HCT116 (cell line): ENCODE results near the gene SIRPA.

Experiments
- CEBPB ChIP-seq: IDR thresholded peaks from 2 replicates; pipeline ENCODE4 v1.6.1; 2012; ENCODE audit warnings: low read depth
- CTCF ChIP-seq, 3 experiments: fragments of 200-600 bp in 1 of 3; sonication (generic) in 1 of 3; IDR thresholded peaks in 2 of 3; conservative IDR thresholded peaks in 1 of 3; 2 replicates each; pipeline ENCODE4 v1.5.1; 2012 to 2017; ENCODE audit warnings: low read depth in 2 of 3, low read length in 2 of 3, antibody characterized with exemption in 1 of 3, borderline replicate concordance in 1 of 3, control low read depth in 1 of 3, mild to moderate bottlenecking in 1 of 3, mixed read lengths in 1 of 3, mixed run types in 1 of 3, moderate library complexity in 1 of 3; ENCODE audit not compliant: insufficient read depth in 1 of 3
- EZH2 ChIP-seq: fragments of 200-600 bp; sonication (generic); IDR thresholded peaks from 2 replicates; pipeline ENCODE4 v1.6.1; 2017; ENCODE audit warnings: antibody characterized with exemption, mixed run types
- FOSL1 ChIP-seq: IDR thresholded peaks from 2 replicates; pipeline ENCODE4 v1.6.1; 2012; ENCODE audit warnings: low read depth
- POLR2A ChIP-seq: IDR thresholded peaks from 2 replicates; pipeline ENCODE4 v1.7.0; 2011; ENCODE audit warnings: borderline replicate concordance; ENCODE audit not compliant: insufficient read depth, insufficient read length; ENCODE audit errors: extremely low read depth
- SIN3A ChIP-seq: IDR thresholded peaks from 2 replicates; pipeline ENCODE4 v1.6.1; 2012; ENCODE audit warnings: low read depth
- ZFX ChIP-seq: fragments of 450-650 bp; IDR thresholded peaks from 2 replicates; pipeline ENCODE4 v1.6.1; 2017
- TF ChIP-seq, protein P1 (sequence below): IDR thresholded peaks from 2 replicates; pipeline ENCODE4 v1.6.1; 2012

DNA sequence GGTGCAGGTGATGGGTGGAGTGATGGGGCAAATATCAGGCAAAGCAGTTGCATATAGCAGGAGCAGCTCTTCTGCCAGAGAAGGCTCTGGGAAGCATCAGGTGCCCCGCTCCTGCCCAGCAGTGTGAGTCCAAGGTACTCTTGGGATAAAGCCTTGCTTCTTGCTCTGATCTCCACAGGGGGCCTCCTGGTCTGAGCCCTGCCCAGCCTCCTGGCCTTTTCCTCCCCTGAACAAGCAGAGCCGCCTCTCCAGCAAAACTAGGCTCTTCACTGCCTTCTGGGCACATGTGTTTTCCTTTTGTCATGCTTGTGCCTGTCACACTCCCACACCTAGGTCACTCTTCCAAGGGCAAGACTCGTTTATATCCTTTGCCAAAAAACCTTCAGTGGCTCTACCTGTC is 34.3 kb downstream of the SIRPA start:
- TF ChIP-seq CTCF (IDR thresholded peaks at IDR 0.05 in 2 of 3, conservative IDR thresholded peaks at IDR 0.05 in 1 of 3; ENCODE audit: borderline replicate concordance in 1 of 3, insufficient read depth in 1 of 3, low read depth in 2 of 3, low read length in 2 of 3), result no peak
- TF ChIP-seq, protein P1, sequence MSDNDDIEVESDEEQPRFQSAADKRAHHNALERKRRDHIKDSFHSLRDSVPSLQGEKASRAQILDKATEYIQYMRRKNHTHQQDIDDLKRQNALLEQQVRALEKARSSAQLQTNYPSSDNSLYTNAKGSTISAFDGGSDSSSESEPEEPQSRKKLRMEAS, result no peak
- TF ChIP-seq POLR2A, result no peak
- TF ChIP-seq CEBPB, result no peak
- no peak for TF ChIP-seq EZH2
- TF ChIP-seq FOSL1, result no peak
- TF ChIP-seq SIN3A, result no peak
- TF ChIP-seq ZFX, result no peak
